B cell (primary cell): ENCODE results near the gene KRTAP10-5.

Source experiments
- CTCF ChIP-seq: fragments of 200-600 bp; IDR thresholded peaks from one replicate; pipeline ENCODE4 v1.8.0; 2022; ENCODE audit warnings: antibody characterized with exemption, mild to moderate bottlenecking
- EZH2 ChIP-seq: IDR thresholded peaks from 2 replicates; pipeline ENCODE4 v1.6.1; 2012; ENCODE audit warnings: borderline replicate concordance, low read depth, mild to moderate bottlenecking, moderate library complexity, low read length; ENCODE audit not compliant: insufficient read depth, poor library complexity, severe bottlenecking

- TF ChIP-seq CTCF (no peak), EZH2 (no peak)
Measured at GRCh38 chr21:44614961-44615391, 34.6 kb upstream of the KRTAP10-5 start.
